ENCODE results near the gene PHF21A.

PHF21A gene

DNA sequence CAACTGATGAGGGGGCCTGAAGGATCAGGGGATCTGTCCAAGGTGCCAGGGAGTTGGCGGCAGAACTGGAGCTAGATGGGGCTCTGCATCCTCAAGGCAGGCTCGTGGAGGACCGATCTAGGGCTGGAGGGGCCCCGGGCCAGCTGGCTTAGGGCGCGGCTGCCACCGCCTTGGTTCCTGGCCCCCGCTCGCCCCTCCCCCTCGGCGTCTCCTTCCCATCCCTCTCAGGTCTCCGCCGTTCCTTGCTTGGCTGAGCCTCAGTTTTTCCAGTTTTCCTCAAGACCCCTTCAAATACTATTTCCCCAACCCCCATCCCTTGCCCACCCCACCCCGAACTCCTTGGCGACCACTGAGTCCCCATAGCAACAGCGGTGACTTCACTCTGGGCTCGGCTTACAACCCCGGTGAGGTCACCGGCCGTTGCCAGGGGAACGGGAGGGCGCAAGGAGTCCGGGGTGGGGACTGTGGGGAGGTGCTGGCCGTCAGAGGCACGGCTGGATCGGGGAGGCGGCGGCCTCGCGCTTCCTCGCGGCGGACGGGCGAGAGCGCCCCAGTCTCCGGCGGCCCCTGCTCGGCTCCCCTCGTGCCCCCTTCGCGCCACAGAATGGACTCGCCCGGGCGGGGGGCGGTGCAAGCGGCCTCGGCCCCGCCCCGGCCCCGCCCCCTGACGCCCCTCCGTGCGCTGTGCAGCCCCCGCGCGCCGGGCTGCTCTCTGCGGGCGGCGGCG is 221.6 kb downstream of the PHF21A start:
- peak; percentile 74 for DNase-seq

- no peak for DNase-seq
Measured at GRCh38 chr11:45899086-45899447, 222.2 kb downstream of the PHF21A start.

DNA sequence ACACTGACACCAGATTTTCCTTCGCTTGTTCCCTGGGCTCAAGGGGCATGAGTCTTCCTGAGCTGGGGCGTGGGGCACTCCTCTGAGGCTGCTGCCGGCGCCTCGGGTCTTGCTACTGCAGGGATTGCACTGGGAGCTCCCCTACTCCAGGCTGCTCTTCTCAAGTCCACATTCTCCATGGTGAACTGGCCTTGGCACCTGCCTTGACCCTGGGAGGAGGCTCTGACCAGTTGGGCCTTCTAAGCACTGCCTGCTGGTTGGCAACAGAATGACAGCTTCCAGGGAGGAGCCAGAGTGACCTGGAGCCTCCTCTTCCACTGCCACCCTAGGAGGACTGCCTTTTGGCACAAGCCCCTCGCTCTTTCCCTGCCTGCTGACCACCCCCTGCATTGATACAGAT is 223.7 kb downstream of the PHF21A start:
- no peak for DNase-seq

GRCh38 chr11:45896422-45896984 is 224.8 kb downstream of the PHF21A start:
- DNase-seq = no peak

DNA sequence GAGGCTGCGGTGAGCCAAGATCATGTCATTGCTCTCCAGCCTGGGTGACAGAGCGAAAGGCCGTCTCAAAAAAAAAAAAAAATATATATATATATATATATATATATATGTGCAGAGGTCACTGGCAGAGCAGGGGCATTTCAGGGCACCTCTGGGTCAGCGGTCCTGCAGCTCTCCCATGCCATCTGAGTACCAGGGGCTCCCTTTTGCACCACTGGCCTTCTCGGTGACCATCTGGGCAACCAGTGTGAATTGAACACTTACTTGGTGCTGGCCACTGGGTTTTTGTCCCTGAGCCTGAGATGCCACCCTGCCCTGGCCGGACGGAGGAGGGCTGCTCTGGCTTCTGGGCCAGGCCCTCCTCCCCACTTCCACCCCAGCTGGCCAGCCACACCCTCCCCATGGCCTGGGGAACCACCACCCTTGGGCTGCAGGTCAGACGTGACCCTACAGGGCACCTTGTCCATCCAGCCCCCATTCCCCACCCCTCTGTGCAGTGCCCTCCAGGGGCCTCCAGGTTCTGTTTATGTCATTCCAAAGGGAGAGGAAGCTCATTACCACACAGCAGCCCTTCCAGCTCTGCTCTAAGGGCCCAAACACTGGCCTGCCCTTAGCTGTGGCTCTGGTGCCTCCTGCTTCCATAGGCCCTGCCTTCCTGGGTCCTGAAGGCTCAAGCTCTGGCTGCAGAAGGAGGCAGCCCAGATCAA is 225.5 kb downstream of the PHF21A start:
- no peak for DNase-seq

DNA sequence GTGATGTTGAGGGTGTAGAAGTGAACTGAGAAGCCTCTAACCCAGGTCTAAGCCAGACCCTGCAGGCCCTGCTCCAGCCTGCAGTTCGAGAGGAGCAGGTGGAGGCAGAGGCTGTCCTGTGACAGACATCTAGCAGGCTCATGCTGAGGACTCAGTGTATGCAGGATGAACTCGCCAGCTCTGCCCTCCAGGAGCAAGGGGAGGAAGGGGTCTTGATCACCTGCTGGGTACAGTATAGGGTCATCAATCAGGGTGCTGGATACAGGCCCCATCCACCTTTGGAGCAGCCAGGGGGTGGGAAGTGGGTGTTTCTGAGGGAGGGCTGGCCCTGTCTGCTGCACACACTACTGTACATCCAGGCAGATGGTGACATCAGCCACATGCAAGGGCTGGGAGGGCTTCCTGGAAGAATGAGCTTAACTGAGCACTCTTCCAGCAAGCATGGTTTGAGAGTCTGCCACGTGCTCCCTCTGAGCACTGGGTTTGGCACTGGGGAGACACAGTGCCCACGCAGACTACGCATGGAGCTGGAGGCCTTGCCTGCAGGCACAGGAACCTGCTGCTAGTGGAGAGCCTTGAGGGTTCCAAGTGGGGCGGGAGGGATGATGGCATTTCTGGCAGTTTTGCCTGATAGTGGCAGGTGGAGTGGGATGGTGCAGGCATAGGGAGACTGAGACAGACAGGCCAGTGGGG is 226.6 kb downstream of the PHF21A start:
- DNase-seq = no peak

- DNase-seq = no peak
Measured at GRCh38 chr11:45892856-45893255, 228.4 kb downstream of the PHF21A start.

- DNase-seq = no peak
Measured at GRCh38 chr11:45890886-45891550, 230.2 kb downstream of the PHF21A start.

GRCh38 chr11:45889966-45890365 is 231.3 kb downstream of the PHF21A start:
- no peak for DNase-seq

- no peak for DNase-seq
Measured at GRCh38 chr11:45889555-45889954, 231.7 kb downstream of the PHF21A start.

GRCh38 chr11:45887587-45887986 is 233.7 kb downstream of the PHF21A start:
- DNase-seq = no peak

DNA sequence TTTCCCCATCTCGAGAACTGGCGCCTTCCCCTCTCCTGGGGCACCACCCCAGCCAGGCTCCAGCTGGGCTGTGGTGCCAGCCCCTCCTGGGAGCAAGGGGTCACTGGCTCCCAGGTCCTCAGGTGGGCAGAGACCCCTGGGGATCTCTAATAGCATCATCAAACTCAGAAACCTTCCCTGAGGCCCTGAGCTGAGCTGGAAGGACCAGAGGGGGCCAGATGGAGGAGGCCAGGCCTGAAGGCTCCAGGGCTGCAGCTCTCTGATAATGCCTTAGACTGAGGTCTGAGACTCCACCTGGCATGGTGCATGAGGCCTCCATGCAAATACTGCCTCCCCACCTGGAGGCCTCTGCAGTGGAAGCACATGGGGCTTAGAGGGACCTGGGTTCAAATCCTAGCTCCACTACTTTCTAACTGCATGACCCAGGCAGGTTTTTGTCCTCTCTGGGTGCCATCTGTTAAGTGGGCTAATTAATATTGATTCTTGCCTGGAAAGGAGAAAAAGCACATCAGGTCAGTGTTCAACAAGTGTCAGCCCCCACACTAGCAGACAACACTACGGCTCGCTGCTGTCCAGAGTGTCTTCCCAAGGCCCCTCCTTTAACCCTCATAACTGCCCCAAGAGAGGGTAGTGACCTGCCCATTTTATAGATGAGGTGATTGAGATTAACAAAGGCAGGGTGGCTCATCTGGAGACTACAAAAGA is 234.3 kb downstream of the PHF21A start:
- DNase-seq = no peak

DNA sequence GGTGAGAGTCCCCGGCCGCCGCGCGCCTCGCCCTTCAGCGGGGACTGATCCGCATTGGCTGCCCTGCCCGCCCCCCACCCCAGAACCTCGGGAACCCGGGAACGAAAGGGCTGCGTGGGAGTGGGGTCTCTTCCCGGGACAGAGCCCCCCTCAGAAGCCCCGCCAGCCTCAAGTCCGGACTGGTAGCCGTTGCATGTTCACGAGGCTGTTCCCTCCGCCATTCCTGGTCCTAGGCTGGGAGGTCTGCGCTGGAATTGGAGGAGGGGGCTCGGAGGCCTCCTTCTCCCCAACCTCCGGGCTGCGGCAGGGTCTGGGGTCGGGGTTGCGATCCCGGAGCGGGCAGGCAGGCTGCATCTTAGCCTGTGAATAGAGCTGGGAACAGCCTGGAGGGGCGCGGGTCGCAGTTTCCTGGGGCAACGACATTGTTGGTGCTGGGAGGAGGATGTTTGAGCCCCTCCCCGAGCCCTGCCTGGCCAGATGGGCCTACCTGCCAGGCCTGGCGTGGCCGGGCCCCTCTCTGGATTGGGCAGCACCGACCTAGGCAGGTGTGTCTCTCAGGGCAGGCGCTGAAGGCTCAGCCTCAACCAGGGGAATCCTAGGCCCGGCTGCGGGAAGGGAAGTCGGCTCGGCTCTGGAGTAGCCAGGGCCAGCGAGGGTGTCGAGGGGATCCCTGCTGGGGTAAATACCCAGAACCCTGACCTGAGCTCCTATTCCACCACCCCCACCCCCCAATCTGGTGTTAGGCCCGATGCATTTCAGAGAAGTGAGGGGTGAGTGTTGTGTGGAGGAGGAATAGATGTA is 235.1 kb downstream of the PHF21A start:
- DNase-seq = no peak

DNA sequence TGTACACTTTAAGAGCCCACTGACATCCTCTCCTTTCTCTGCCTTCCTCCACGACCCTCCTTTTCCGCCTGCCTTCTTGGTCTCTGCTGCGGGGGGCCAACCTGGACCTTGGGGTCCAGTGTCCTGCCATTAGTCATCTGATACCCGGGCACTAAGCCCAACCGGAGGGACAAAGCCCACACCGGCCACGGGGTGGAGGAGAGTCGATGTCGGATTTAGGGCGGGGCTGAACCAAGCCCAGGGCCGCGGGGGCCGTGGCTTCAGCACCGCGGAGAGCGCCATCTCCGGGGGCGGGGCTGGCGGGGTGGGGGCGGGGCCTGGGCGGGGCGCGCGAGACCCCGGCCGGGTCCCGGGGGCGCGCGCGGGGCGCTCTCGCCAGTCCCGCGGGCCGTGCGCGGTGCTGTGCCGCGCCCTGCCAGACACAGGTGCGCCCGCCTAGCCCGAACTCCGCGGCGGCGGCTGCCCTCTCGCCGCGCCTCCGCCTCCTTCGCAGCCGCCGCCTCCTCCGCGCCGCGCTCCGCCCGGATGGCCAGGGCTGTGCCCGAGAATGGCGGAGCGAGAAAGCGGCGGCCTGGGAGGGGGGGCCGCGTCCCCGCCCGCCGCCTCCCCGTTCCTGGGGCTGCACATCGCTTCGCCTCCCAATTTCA is 235.9 kb downstream of the PHF21A start, which contains the start of gene MAPK8IP1:
MAPK8IP1 (plus strand) TSS at position 378 of the 647 bp plus-strand sequence; CDS start at position 548, 170 bp downstream.
- peak; percentile 64 for DNase-seq

DNA sequence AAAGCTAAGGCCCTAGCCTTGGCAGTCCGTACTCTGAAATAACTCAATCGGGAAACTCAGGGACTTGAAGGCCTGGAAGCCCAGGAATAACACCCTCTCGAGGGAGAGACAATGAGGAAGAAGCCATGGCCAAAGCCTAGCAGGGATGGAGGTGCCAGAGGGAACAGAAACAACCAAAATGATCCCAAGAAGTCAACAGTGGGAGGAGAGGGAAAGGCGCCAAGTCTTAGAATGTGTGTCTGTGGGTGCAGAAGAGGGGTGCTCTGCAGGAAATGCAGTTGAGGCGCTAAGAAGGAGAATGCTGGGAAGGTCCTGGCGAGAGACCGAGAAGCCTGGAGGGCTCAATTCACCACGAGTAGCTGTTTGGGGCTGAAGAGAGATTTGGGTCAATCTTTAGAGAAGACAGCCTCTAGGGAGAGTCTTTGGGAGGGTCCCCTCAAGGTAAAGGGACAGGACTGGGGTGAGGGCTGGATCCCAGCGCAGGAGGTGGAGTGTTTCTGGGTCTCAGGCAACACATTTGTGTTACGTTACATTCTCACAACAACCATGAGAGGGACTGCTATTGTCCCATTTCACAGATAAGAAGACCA is 236.6 kb downstream of the PHF21A start:
- no peak for DNase-seq
